Caki2 (cell line): ENCODE measurements around the gene GPC5. TPM values are rescaled to one million over a fixed set of nuclear protein-coding genes. Genes with fewer than 3 reads are reported as not detected.

ENCODE experiments used
- DNase-seq: peaks from one replicate; pipeline ENCODE4 v3.0.0-alpha.2; 2015; ENCODE audit warnings: low read depth
- in situ Hi-C: cut with HindIII; loops from 2 replicates; pipeline ENCODE4 v1.10.0; 2016; ENCODE audit warnings: low sequenced_read_pairs, low pct_unique_long_range_greater_than_20kb, mixed read lengths
- total RNA-seq: library from RNA; depleted of rRNA; stranded (reverse); fragments of >200 nt; shearing (Covaris generic); gene quantifications from 2 replicates; pipeline ENCODE4 v1.2.3, GENCODE V29; 2014; ENCODE audit warnings: low replicate concordance

Gene GPC5
- total RNA-seq, 1 experiment from 2014 or later, result not detected

GRCh38 chr13:91564396-91564795 is 166.0 kb downstream of the GPC5 start:
- in situ Hi-C loops, result no loop called here
- no peak for DNase-seq

DNA sequence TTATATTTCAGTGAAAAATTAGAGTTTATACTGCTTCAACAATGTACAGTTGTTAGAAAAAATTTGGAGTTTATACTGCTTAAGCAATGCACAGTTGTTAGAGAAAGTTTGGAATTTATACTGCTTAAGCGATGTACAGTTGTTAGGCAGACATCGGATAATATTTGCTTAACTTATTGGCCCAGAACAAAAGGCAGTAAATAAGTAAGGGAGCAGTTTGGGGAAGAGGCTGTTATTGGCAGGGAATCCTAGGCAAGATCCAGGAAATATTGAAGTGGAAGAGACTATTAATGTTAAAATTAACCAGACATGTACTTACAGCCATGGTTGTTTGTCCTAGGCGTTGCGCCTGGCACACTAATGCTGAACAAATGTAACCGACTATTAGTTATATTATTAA is 166.9 kb downstream of the GPC5 start:
- no peak for DNase-seq
- in situ Hi-C loops, result no loop called here

GRCh38 chr13:91567485-91568207 is 169.2 kb downstream of the GPC5 start:
- no peak for DNase-seq

GRCh38 chr13:91571681-91572080 is 173.3 kb downstream of the GPC5 start:
- in situ Hi-C loops, result no loop called here
- DNase-seq, result no peak

More at GRCh38 chr13:91567485-91568207, 169.2 kb downstream of the GPC5 start:
- in situ Hi-C loops, result no loop called here

GRCh38 chr13:91572439-91572838 is 174.0 kb downstream of the GPC5 start:
- in situ Hi-C loops, result no loop called here
- no peak for DNase-seq

DNA sequence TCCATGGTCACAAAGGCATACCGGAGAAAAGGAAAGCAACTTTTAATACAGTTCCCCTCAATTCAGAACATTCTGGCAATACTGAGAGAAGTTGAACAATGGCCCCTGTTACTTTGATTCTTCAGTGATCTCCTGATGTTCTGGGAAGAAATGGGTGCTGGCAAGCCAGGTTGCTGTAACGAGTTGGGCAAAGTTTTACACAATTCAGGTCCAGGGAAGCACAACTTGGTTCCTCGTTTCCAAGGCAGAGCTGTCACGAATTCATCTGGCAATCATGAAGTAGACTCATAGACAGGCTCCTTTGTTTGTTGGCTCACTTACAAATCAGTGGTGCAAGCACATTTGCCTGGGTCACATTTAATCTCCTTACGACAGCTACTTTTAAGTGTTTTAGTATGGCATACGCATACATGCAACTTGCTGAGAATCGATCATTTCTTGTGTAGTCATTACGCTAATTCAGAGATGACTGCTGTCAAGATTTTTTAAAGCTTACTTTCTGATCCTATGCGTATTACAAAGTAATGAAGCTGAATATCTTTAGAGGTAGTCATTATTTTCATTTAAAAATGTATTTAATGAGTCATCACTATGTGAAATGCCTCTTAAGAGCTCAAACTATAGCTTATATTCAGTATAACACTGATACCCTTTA is 174.7 kb downstream of the GPC5 start:
- in situ Hi-C loops, result no loop called here
- no peak for DNase-seq

GRCh38 chr13:91574766-91575165 is 176.3 kb downstream of the GPC5 start:
- in situ Hi-C loops, result no loop called here
- DNase-seq, result no peak

GRCh38 chr13:91576590-91576989 is 178.2 kb downstream of the GPC5 start:
- in situ Hi-C loops, result no loop called here
- no peak for DNase-seq

- in situ Hi-C loops, result no loop called here
- DNase-seq, result no peak
These were observed 180.9 kb downstream of the GPC5 start for GRCh38 chr13:91579320-91579719.

DNA sequence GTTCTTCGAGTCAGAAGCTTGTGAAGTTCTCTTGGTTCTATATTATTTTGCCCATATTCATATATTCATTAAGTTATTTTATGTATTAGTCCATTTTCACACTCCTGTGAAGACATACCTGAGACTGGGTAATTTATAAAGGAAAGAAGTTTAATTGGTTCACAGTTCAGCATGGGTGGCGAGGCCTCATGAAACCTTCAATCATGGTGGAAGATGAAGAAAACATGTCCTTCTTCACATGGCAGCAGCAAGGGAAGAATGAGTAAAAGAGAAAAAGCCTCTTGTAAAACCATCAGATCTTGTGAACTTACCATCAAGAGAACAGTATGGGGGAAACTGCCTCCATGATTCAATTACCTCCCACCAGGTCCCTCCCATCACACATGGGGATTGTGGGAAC is 182.3 kb downstream of the GPC5 start:
- in situ Hi-C loops, result no loop called here
- DNase-seq, result no peak

GRCh38 chr13:91586609-91587008 is 188.2 kb downstream of the GPC5 start:
- in situ Hi-C loops, result no loop called here

GRCh38 chr13:91588541-91588940 is 190.1 kb downstream of the GPC5 start:
- in situ Hi-C loops, result no loop called here

More at GRCh38 chr13:91586609-91587008, 188.2 kb downstream of the GPC5 start:
- DNase-seq, result no peak

GRCh38 chr13:91592056-91593014 is 193.9 kb downstream of the GPC5 start:
- no peak for DNase-seq
- in situ Hi-C loops, result no loop called here

More at GRCh38 chr13:91588541-91588940, 190.1 kb downstream of the GPC5 start:
- DNase-seq, result no peak

- DNase-seq, result no peak
- in situ Hi-C loops, result no loop called here
These were observed 195.0 kb downstream of the GPC5 start for GRCh38 chr13:91593456-91593855.

DNA sequence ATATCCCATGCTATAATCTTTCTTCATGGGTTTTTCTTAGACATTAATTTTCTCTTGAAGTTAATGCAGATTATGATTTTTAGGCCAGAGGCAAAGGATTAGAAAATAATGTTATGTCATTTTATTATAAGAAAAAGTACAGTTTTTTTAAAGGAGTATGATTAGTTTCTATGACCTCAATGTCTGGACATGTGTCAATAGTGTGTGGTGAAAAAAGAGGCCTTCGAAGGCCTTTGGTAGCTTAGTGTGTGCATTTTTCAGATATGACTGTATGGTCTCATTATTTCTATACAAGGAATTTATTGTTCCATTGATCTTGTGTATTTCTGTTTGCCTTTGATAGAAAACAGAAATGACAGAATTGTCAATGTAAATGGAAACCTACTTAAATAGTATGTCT is 195.6 kb downstream of the GPC5 start:
- in situ Hi-C loops, result no loop called here
- no peak for DNase-seq

DNA sequence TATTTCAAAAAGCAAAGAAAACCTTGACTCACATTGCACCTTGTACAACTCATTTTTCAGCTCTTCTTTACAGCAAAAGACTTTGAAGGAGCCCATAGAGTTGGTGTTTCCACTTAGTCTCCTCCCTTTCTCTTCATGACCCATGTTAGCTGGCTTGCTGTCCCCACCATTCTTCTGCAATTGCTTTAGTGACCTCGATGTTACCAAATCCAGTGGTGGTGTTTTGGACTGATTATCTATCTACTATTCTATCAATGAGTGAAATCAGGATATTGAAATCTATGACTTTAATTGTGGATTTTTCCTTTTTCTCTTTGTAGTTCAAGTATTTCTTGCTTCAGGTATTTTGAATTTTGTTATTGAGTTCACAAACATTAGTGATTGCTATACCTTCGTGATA is 197.3 kb downstream of the GPC5 start:
- in situ Hi-C loops, result no loop called here
- no peak for DNase-seq

- in situ Hi-C loops, result no loop called here
- DNase-seq, result no peak
These were observed 198.4 kb downstream of the GPC5 start for GRCh38 chr13:91596842-91597241.

GRCh38 chr13:91598655-91599054 is 200.2 kb downstream of the GPC5 start:
- no peak for DNase-seq
- in situ Hi-C loops, result no loop called here

DNA sequence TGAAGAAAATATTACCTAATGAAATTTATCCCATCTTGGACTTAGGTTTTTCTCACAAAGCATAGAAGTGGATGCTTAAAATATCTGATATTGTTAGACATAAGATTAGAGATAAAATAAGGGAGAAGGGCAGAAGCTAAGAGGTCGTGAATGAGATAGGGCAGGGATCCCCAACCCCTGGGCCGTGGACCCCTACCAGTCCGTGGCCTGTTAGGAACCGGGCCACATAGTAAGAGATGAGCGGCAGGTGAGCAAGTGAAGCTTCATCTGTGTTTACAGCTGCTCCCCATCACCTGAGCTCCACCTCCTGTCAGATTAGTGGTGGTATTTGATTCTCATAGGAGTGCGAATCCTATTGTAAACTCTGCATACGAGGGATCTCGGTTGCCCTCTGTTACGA is 202.9 kb downstream of the GPC5 start:
- in situ Hi-C loops, result no loop called here
- DNase-seq, result no peak
